GM12878 (cell line): Measurements from ENCODE around the gene SCMH1. TPM values are rescaled to one million over a fixed set of nuclear protein-coding genes. Genes with fewer than 3 reads are reported as not detected.

Experiments
- ATAC-seq: fragments of 200-7000 bp; cut with Tn5 transposase; 3 replicates; pipeline ENCODE4 v1.9.1; 2020; ENCODE audit warnings: mild to moderate bottlenecking, moderate library complexity
- BruUV-seq: library from RNA; stranded (reverse); fragments of 400-500 nt; replicated peaks from 2 replicates; lab custom pipeline; 2021; lab: Mats Ljungman, UMichigan
- CTCF ChIA-PET: fragments of 300-600 bp; sonication (Branson Sonifier 250); formaldehyde crosslinking; extraction: SDS; loops from one replicate; lab custom pipeline; 2021; ENCODE audit warnings: inconsistent platforms; lab: Yijun Ruan, JAX
- POLR2A ChIA-PET: fragments of 350-600 bp; formaldehyde crosslinking; extraction: SDS; loops from one replicate; lab custom pipeline; 2021; ENCODE audit warnings: inconsistent platforms; lab: Charles Lee
- RAD21 ChIA-PET: fragments of 300-600 bp; sonication (Branson Sonifier 250); formaldehyde crosslinking; loops from one replicate; lab custom pipeline; 2023; ENCODE audit warnings: antibody characterized with exemption; ENCODE audit not compliant: unreplicated experiment; lab: Charles Lee
- SMC1A ChIA-PET: fragments of 300-600 bp; sonication (Branson Sonifier 250); formaldehyde crosslinking; loops from one replicate; lab custom pipeline; 2023; ENCODE audit not compliant: unreplicated experiment, uncharacterized antibody; lab: Charles Lee
- DNase-seq: peaks from one replicate; pipeline ENCODE4 v3.0.0-alpha.2; 2011; ENCODE audit warnings: low read depth, low spot score
- FAIRE-seq: peaks from 3 replicates; lab custom pipeline; 2011; peaks lifted over from hg19 to GRCh38; lab: Jason Lieb, UNC
- H2AFZ ChIP-seq: 2 replicates; pipeline ENCODE4 v1.6.0; 2011; ENCODE audit warnings: low read depth, low read length, control low read depth; ENCODE audit not compliant: control insufficient read depth
- H3K27ac ChIP-seq: 2 replicates; pipeline ENCODE4 v1.5.1; 2011; ENCODE audit warnings: control low read depth; ENCODE audit not compliant: control insufficient read depth, insufficient read depth
- H3K27me3 ChIP-seq, 2 experiments: replicated peaks in 1 of 2; 2 replicates each; pipeline versions ENCODE4 v1.6.0 to v1.6.1; 2011; ENCODE audit warnings: low read length in 1 of 2; ENCODE audit not compliant: control insufficient read depth in 2 of 2, insufficient read depth in 2 of 2
- H3K36me3 ChIP-seq, 2 experiments: 2 replicates each; pipeline ENCODE4 v1.5.1; 2011; ENCODE audit warnings: low read length in 1 of 2; ENCODE audit not compliant: control insufficient read depth in 2 of 2, insufficient read depth in 2 of 2
- H3K4me1 ChIP-seq: 2 replicates; pipeline ENCODE4 v1.6.1; 2011; ENCODE audit warnings: mild to moderate bottlenecking, low read length, moderate library complexity, mixed read lengths; ENCODE audit not compliant: control insufficient read depth, insufficient read depth
- H3K4me2 ChIP-seq: 2 replicates; pipeline ENCODE4 v1.6.0; 2011; ENCODE audit warnings: control low read depth; ENCODE audit not compliant: control insufficient read depth, insufficient read depth
- H3K4me3 ChIP-seq: fragments of 200-600 bp; sonication (generic); 2 replicates; pipeline ENCODE4 v1.5.1; 2016
- H3K79me2 ChIP-seq: 2 replicates; pipeline ENCODE4 v1.6.0; 2011; ENCODE audit warnings: low read length; ENCODE audit not compliant: control insufficient read depth, insufficient read depth
- H3K9ac ChIP-seq: 2 replicates; pipeline ENCODE4 v1.8.0; 2011; ENCODE audit warnings: low read length, control low read depth, mixed read lengths; ENCODE audit not compliant: control insufficient read depth, insufficient read depth
- H3K9me3 ChIP-seq: replicated peaks from 3 replicates; pipeline ENCODE4 v1.5.1; 2011; ENCODE audit warnings: mild to moderate bottlenecking, low read length; ENCODE audit not compliant: control insufficient read depth, insufficient read depth
- H4K20me1 ChIP-seq: 2 replicates; pipeline ENCODE4 v1.6.0; 2011; ENCODE audit not compliant: control insufficient read depth, insufficient read depth
- CHD1 ChIP-seq: IDR thresholded peaks from 2 replicates; pipeline ENCODE4 v1.6.1; 2012; ENCODE audit warnings: low read depth, low read length, improper control_type of control experiment
- MYC ChIP-seq: IDR thresholded peaks from 2 replicates; pipeline ENCODE4 v1.6.1; 2011; ENCODE audit warnings: mild to moderate bottlenecking, low read length, moderate library complexity, inconsistent platforms; ENCODE audit not compliant: insufficient read depth, insufficient replicate concordance, insufficient read length, severe bottlenecking
- NFIC ChIP-seq: IDR thresholded peaks from 2 replicates; pipeline ENCODE4 v1.6.1; 2012; ENCODE audit warnings: low read depth, mild to moderate bottlenecking, inconsistent platforms, low read length, moderate library complexity
- NR2C2 ChIP-seq: IDR thresholded peaks from 2 replicates; pipeline ENCODE4 v1.6.1; 2011; ENCODE audit warnings: borderline replicate concordance, low read depth; ENCODE audit not compliant: control insufficient read depth, insufficient read length
- POLR2AphosphoS5 ChIP-seq: IDR thresholded peaks from 2 replicates; pipeline ENCODE4 v1.6.1; 2011; ENCODE audit warnings: mild to moderate bottlenecking, low read length, inconsistent platforms
- RAD51 ChIP-seq: fragments of 450-650 bp; IDR thresholded peaks from 2 replicates; pipeline ENCODE4 v1.6.1; 2016; ENCODE audit warnings: moderate library complexity, mild to moderate bottlenecking, inconsistent platforms
- SIX5 ChIP-seq: IDR thresholded peaks from 2 replicates; pipeline ENCODE4 v1.6.1; 2011; ENCODE audit warnings: mild to moderate bottlenecking, low read depth, low read length, moderate library complexity; ENCODE audit not compliant: severe bottlenecking
- SREBF1 ChIP-seq: IDR thresholded peaks from 2 replicates; pipeline ENCODE4 v1.6.1; 2012; ENCODE audit warnings: mild to moderate bottlenecking, low read length
- TCF12 ChIP-seq: IDR thresholded peaks from 2 replicates; pipeline ENCODE4 v1.6.1; 2011; ENCODE audit warnings: low read depth, mild to moderate bottlenecking, low read length
- ZSCAN29 ChIP-seq: fragments of 450-650 bp; IDR thresholded peaks from 2 replicates; pipeline ENCODE4 v1.6.1; 2017; ENCODE audit warnings: mild to moderate bottlenecking, moderate library complexity
- whole genome bisulfite sequencing: methylation state at CpG from one replicate; pipeline ENCODE4 v1.1.6; 2016; ENCODE audit warnings: low lambda C conversion rate; ENCODE audit not compliant: insufficient replicate concordance, insufficient coverage; ENCODE audit errors: missing lambda C conversion rate; 5-methylcytosine and 5-hydroxymethylcytosine counted together
- in situ Hi-C: fragments of 300-500 bp; cut with MboI; formaldehyde crosslinking; loops from 9 replicates; pipeline ENCODE4 v1.14.3; 2018; ENCODE audit warnings: mixed read lengths
- intact Hi-C: fragments of 100-400 bp; cut with micrococcal nuclease; formaldehyde crosslinking; loops from one replicate; pipeline ENCODE4 v1.14.2; 2022; ENCODE audit not compliant: unreplicated experiment
- polyA plus RNA-seq, 11 experiments: library from polyadenylated mRNA; depleted of rRNA in 4 of 11; unstranded in 6 of 11; stranded (reverse) in 5 of 11; fragments of >200 nt; fragmentation: Nextera tagmentation in 4 of 11; fragmentation: Illumina TruSeq in 1 of 11; extraction: Ambion mirVana in 4 of 11; extraction: Trizol in 1 of 11; gene quantifications; 1 replicate in 1 of 11; 2 replicates in 10 of 11; pipeline versions ENCODE4 v1.2.1 to v1.2.3, GENCODE V29; 2011 to 2016; ENCODE audit warnings: inconsistent platforms in 2 of 11, missing spikeins in 2 of 11, low read depth in 1 of 11
- total RNA-seq, 4 experiments: library from RNA; depleted of rRNA in 3 of 4; stranded (reverse); fragments of >200 nt in 3 of 4; fragmentation: Illumina TruSeq in 1 of 4; extraction: Trizol in 1 of 4; gene quantifications; 2 replicates each; pipeline versions ENCODE4 v1.2.1 to v1.2.3, GENCODE V29; 2013 to 2021
- TF ChIP-seq, protein P1 (sequence below): IDR thresholded peaks from 2 replicates; pipeline ENCODE4 v1.6.1; 2012; ENCODE audit warnings: low read depth, low read length, improper control_type of control experiment
- TF ChIP-seq, protein P2 (sequence below): fragments of 450-650 bp; IDR thresholded peaks from 2 replicates; pipeline ENCODE4 v1.6.1; 2017; ENCODE audit warnings: mild to moderate bottlenecking, moderate library complexity

The SCMH1 gene
- total and polyA plus RNA-seq, 10 of the 15 experiments (the other 5 are each of a cell fraction or from before 2014, with no cell fraction given) = 7.5 to 44.1 (median 27.8) TPM

DNA sequence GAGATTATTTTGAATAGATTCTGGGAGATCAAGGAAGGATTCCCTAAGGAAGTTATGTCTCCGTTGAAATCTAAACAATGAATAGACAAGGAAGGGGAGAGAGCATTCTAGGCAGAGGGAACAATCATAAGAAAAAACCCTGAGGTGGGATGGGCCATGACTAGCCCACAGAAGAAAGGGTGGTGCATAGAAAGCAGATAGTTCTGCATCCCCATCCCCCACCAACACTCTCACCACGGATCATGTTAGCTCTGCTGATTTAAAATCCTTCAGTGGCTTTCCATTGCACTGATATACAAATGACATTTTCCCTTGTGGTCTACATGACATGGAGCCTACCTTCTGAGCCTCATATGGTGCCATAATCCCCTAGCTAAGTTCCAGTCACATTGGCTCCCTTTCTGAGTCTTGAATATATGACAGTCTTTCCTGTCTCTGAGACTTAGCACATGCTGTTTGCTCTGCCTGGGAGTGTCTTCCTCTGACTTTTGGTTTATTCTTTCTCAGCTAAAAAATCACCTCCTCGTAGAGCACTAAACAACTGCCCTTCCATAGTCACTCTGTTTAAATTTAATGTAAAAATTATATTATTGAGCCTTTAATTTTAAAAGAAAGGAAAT is 15.2 kb downstream of the SCMH1 start:
- no peak; the same call in 2 of the 3 replicates for ATAC-seq
- no peak overlapping the region for H3K4me2 ChIP-seq
- H3K27ac ChIP-seq = no peak overlapping the region
- no peaks in the 10 kb centered on the region for H3K36me3 ChIP-seq
- DNase-seq = no peak
- H3K9ac ChIP-seq = no peak overlapping the region
- no peaks in the 10 kb centered on the region for H4K20me1 ChIP-seq
- TF ChIP-seq CHD1 = no peak
- TF ChIP-seq NR2C2 = no peak
- no peak for TF ChIP-seq RAD51
- in situ Hi-C loops = no loop called here
- no TSS peak for BruUV-seq
- POLR2A ChIA-PET = no interaction called here
- intact Hi-C loops = no loop called here
- SMC1A ChIA-PET = no interaction called here
- H2AFZ ChIP-seq = no peak overlapping the region
- no peak overlapping the region for H3K4me3 ChIP-seq
- CTCF ChIA-PET = no interaction called here
- no peaks in the 10 kb centered on the region for H3K27me3 ChIP-seq
- WGBS = 80% methylated on average over 3 of the region's 3 CpGs
- H3K9me3 ChIP-seq = no peaks in the 10 kb centered on the region
- RAD21 ChIA-PET = no interaction called here
- peaks cover 10% of the 10 kb centered on the region; the same call in 1 of the 2 replicates for H3K4me1 ChIP-seq
- no peak for FAIRE-seq
- H3K79me2 ChIP-seq = peaks cover 38% of the 10 kb centered on the region

DNA sequence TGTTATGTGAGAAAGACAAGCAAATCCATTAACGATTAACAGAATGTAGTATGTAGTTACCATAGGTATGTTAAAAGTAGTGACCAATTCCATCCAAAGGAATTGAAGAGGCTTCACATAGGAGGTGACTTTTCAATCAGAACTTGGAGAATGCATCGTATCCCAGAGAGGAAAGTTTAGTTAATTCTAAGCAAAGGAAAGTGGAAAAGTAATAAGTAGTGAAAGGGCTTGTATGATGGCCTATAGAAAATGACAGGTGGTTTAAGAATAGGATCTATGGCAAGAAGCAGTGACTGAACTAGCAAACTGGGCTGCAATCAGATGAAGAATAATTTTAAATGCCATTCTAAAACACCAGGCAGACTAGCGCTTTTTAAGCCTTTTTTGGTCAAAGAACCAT is 16.6 kb downstream of the SCMH1 start:
- H3K4me3 ChIP-seq = no peak overlapping the region
- FAIRE-seq = no peak
- H3K36me3 ChIP-seq = no peaks in the 10 kb centered on the region
- no peak for ATAC-seq
- H4K20me1 ChIP-seq = no peaks in the 10 kb centered on the region
- H2AFZ ChIP-seq = no peak overlapping the region
- H3K4me2 ChIP-seq = no peak overlapping the region
- RAD21 ChIA-PET = no interaction called here
- intact Hi-C loops (no loop called here), in situ Hi-C loops (no loop called here)
- no peaks in the 10 kb centered on the region; the same call in 2 of the 3 replicates for H3K9me3 ChIP-seq
- SMC1A ChIA-PET = interaction anchor here (0.9 kb wide), 1 partner anchor 18 kb away, joined by 4 read pairs; no protein-coding TSS in a partner anchor
- H3K79me2 ChIP-seq = peaks cover 44% of the 10 kb centered on the region
- CTCF ChIA-PET = no interaction called here
- no peaks in the 10 kb centered on the region for H3K27me3 ChIP-seq
- no peak for DNase-seq
- POLR2A ChIA-PET = no interaction called here
- peaks cover 10% of the 10 kb centered on the region; the same call in 1 of the 2 replicates for H3K4me1 ChIP-seq
- TF ChIP-seq ZSCAN29 (no peak), NR2C2 (no peak), SIX5 (no peak), TCF12 (no peak), POLR2AphosphoS5 (no peak), MYC (no peak), SREBF1 (no peak), NFIC (no peak)
- TF ChIP-seq, protein P1, sequence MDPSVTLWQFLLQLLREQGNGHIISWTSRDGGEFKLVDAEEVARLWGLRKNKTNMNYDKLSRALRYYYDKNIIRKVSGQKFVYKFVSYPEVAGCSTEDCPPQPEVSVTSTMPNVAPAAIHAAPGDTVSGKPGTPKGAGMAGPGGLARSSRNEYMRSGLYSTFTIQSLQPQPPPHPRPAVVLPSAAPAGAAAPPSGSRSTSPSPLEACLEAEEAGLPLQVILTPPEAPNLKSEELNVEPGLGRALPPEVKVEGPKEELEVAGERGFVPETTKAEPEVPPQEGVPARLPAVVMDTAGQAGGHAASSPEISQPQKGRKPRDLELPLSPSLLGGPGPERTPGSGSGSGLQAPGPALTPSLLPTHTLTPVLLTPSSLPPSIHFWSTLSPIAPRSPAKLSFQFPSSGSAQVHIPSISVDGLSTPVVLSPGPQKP = no peak
- TF ChIP-seq, protein P2, sequence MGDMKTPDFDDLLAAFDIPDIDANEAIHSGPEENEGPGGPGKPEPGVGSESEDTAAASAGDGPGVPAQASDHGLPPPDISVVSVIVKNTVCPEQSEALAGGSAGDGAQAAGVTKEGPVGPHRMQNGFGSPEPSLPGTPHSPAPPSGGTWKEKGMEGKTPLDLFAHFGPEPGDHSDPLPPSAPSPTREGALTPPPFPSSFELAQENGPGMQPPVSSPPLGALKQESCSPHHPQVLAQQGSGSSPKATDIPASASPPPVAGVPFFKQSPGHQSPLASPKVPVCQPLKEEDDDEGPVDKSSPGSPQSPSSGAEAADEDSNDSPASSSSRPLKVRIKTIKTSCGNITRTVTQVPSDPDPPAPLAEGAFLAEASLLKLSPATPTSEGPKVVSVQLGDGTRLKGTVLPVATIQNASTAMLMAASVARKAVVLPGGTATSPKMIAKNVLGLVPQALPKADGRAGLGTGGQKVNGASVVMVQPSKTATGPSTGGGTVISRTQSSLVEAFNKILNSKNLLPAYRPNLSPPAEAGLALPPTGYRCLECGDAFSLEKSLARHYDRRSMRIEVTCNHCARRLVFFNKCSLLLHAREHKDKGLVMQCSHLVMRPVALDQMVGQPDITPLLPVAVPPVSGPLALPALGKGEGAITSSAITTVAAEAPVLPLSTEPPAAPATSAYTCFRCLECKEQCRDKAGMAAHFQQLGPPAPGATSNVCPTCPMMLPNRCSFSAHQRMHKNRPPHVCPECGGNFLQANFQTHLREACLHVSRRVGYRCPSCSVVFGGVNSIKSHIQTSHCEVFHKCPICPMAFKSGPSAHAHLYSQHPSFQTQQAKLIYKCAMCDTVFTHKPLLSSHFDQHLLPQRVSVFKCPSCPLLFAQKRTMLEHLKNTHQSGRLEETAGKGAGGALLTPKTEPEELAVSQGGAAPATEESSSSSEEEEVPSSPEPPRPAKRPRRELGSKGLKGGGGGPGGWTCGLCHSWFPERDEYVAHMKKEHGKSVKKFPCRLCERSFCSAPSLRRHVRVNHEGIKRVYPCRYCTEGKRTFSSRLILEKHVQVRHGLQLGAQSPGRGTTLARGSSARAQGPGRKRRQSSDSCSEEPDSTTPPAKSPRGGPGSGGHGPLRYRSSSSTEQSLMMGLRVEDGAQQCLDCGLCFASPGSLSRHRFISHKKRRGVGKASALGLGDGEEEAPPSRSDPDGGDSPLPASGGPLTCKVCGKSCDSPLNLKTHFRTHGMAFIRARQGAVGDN = no peak
- no peak overlapping the region for H3K27ac ChIP-seq
- BruUV-seq = no TSS peak
- 97% methylated on average over 3 of the region's 3 CpGs for WGBS
- H3K9ac ChIP-seq = no peak overlapping the region
